MM.1S (cell line): ENCODE measurements around the gene PTPRR.

Source experiments
- DNase-seq: peaks from one replicate; pipeline ENCODE4 v3.0.0-alpha.2; 2015
- H2AFZ ChIP-seq: fragments of 300-600 bp; sonication (generic); 2 replicates; pipeline ENCODE4 v1.6.0; 2016; ENCODE audit warnings: antibody characterized with exemption, low read length
- H3F3A ChIP-seq: fragments of 300-600 bp; sonication (generic); 2 replicates; pipeline ENCODE4 v1.6.1; 2016; ENCODE audit warnings: mild to moderate bottlenecking, antibody characterized with exemption, low read length, moderate library complexity, mixed read lengths; ENCODE audit not compliant: insufficient read depth
- H3K27ac ChIP-seq: fragments of 300-600 bp; sonication (generic); 2 replicates; pipeline ENCODE4 v1.5.1; 2016; ENCODE audit warnings: mild to moderate bottlenecking, low read length
- H3K27me3 ChIP-seq: fragments of 300-600 bp; sonication (generic); replicated peaks from 2 replicates; pipeline ENCODE4 v1.6.0; 2016; ENCODE audit warnings: low read length; ENCODE audit not compliant: insufficient read depth
- H3K36me3 ChIP-seq: fragments of 300-600 bp; sonication (generic); replicated peaks from 2 replicates; pipeline ENCODE4 v1.6.1; 2016; ENCODE audit warnings: mild to moderate bottlenecking, low read length, mixed read lengths; ENCODE audit not compliant: insufficient read depth
- H3K4me1 ChIP-seq: fragments of 300-600 bp; sonication (generic); 2 replicates; pipeline ENCODE4 v1.6.1; 2016; ENCODE audit warnings: low read length, mixed read lengths
- H3K4me2 ChIP-seq: fragments of 300-600 bp; sonication (generic); 2 replicates; pipeline ENCODE4 v1.6.0; 2016; ENCODE audit warnings: low read depth, low read length
- H3K4me3 ChIP-seq: fragments of 300-600 bp; sonication (generic); 2 replicates; pipeline ENCODE4 v1.5.1; 2016; ENCODE audit warnings: low read length, mixed read lengths
- H3K79me2 ChIP-seq: fragments of 300-600 bp; sonication (generic); 2 replicates; pipeline ENCODE4 v1.6.1; 2016; ENCODE audit warnings: mixed run types, low read length, mixed read lengths
- H3K9ac ChIP-seq: fragments of 300-600 bp; sonication (generic); 2 replicates; pipeline ENCODE4 v1.6.1; 2016; ENCODE audit warnings: low read length, mixed read lengths
- H3K9me2 ChIP-seq: fragments of 300-600 bp; sonication (generic); replicated peaks from 2 replicates; pipeline ENCODE4 v1.6.1; 2016; ENCODE audit warnings: mild to moderate bottlenecking, low read length, mixed read lengths; ENCODE audit not compliant: insufficient read depth
- H3K9me3 ChIP-seq: fragments of 300-600 bp; sonication (generic); replicated peaks from 2 replicates; pipeline ENCODE4 v1.6.1; 2016; ENCODE audit warnings: mild to moderate bottlenecking, low read length, mixed read lengths; ENCODE audit not compliant: insufficient read depth
- H4K20me1 ChIP-seq: fragments of 300-600 bp; sonication (generic); 2 replicates; pipeline ENCODE4 v1.6.1; 2016; ENCODE audit warnings: mild to moderate bottlenecking, low read length, moderate library complexity, mixed read lengths; ENCODE audit not compliant: insufficient read depth
- EZH2 ChIP-seq: fragments of 300-600 bp; sonication (generic); optimal IDR thresholded peaks from 2 replicates; pipeline ENCODE3; 2017; ENCODE audit warnings: low read depth, mild to moderate bottlenecking, antibody characterized with exemption, low read length, mixed read lengths
- EZH2phosphoT487 ChIP-seq: fragments of 300-600 bp; sonication (generic); IDR thresholded peaks from 2 replicates; pipeline ENCODE4 v1.6.1; 2018; ENCODE audit warnings: antibody characterized with exemption, low read length
- TF ChIP-seq, protein P1 (sequence below): fragments of 300-600 bp; sonication (generic); IDR thresholded peaks from 2 replicates; pipeline ENCODE4 v1.5.1; 2016; ENCODE audit warnings: antibody characterized with exemption, low read length, mixed read lengths

PTPRR gene

DNA sequence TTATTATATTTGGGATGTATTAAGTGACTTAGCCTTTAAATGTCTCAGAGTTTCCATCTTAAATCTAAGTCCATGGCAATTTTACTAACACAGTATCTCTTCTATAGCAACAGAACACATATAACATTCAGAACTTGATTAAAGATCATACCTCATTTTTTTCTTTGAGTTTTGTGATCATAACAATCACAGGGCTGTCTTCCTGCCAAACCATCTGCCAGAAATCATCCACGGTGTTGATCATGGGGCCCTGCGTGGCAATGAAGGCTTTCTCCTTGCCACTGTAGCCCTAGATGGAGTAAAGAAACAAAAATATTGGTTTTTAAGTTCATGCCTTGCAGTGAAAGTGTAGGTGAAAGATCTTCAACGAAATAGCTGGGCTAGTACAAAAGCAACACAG is 236.6 kb downstream of the PTPRR start:
- Histone ChIP-seq H2AFZ (no peak overlapping the region), H3K9me3 (no peaks in the 10 kb centered on the region), H4K20me1 (no peaks in the 10 kb centered on the region), H3K27me3 (no peaks in the 10 kb centered on the region), H3K36me3 (no peaks in the 10 kb centered on the region), H3F3A (no peaks in the 10 kb centered on the region), H3K9ac (no peak overlapping the region), H3K4me3 (no peak overlapping the region), H3K79me2 (no peaks in the 10 kb centered on the region), H3K4me1 (no peaks in the 10 kb centered on the region; the same call in 1 of the 2 replicates), H3K9me2 (no peaks in the 10 kb centered on the region; the same call in 1 of the 2 replicates), H3K4me2 (no peak overlapping the region), H3K27ac (no peak overlapping the region)
- DNase-seq: no peak
- TF ChIP-seq EZH2phosphoT487: no peak
- TF ChIP-seq, protein P1, sequence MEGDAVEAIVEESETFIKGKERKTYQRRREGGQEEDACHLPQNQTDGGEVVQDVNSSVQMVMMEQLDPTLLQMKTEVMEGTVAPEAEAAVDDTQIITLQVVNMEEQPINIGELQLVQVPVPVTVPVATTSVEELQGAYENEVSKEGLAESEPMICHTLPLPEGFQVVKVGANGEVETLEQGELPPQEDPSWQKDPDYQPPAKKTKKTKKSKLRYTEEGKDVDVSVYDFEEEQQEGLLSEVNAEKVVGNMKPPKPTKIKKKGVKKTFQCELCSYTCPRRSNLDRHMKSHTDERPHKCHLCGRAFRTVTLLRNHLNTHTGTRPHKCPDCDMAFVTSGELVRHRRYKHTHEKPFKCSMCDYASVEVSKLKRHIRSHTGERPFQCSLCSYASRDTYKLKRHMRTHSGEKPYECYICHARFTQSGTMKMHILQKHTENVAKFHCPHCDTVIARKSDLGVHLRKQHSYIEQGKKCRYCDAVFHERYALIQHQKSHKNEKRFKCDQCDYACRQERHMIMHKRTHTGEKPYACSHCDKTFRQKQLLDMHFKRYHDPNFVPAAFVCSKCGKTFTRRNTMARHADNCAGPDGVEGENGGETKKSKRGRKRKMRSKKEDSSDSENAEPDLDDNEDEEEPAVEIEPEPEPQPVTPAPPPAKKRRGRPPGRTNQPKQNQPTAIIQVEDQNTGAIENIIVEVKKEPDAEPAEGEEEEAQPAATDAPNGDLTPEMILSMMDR: no peak
- no peak for TF ChIP-seq EZH2

DNA sequence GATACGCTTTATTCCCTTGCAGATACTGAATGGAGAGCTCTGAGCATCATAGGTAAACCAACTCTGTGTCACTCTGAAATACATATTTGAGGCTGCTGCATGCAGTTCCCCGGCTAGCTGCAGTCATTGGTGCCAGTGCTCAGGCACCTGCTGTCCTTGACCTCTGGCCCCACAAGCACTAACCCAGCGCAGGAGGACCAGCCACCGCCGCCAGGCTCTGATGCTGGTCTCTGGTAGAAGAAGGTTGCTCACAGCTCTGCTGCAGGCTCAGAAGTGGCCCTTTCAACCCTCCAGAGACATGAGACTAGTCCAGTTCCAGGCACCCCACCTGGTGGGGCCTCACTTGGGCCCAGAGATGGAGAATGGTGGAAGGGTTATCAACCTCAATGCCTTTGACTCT is 248.8 kb downstream of the PTPRR start:
- Histone ChIP-seq H3K27me3 (no peaks in the 10 kb centered on the region), H3F3A (no peaks in the 10 kb centered on the region), H3K4me2 (no peak overlapping the region), H3K4me1 (no peaks in the 10 kb centered on the region), H3K4me3 (no peak overlapping the region), H3K9me3 (no peaks in the 10 kb centered on the region), H3K9ac (no peak overlapping the region), H4K20me1 (no peaks in the 10 kb centered on the region), H3K36me3 (no peaks in the 10 kb centered on the region), H2AFZ (no peak overlapping the region), H3K79me2 (no peaks in the 10 kb centered on the region), H3K27ac (no peak overlapping the region), H3K9me2 (no peaks in the 10 kb centered on the region)
- TF ChIP-seq, protein P1: no peak
- TF ChIP-seq EZH2 (no peak), EZH2phosphoT487 (no peak)
- no peak for DNase-seq

DNA sequence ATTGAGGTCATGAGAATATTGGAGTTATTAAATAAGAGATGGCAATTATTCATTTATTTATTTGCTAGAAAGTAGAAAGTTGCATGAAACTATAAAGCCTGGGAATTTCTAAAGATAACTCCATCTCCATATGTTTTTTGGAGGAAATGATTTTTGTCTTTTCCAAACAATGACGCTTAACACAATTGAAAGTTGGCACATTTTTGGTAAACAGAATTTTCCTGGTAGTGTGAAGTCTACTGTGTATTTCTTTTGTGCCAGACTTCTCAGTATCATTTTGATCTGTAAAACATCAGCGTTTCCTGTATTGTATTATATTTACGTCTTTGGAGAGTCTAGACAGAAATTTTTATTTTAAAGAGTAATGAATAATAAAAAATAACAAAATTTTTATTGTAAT is 249.6 kb downstream of the PTPRR start:
- Histone ChIP-seq H2AFZ (no peak overlapping the region), H3K9me3 (no peaks in the 10 kb centered on the region)

More for the DNA sequence above, 249.6 kb downstream of the PTPRR start:
- Histone ChIP-seq H3K36me3 (no peaks in the 10 kb centered on the region), H3K4me1 (no peaks in the 10 kb centered on the region), H3K9me2 (no peaks in the 10 kb centered on the region), H3K4me3 (no peak overlapping the region), H3K27ac (no peak overlapping the region), H3K4me2 (no peak overlapping the region), H4K20me1 (no peaks in the 10 kb centered on the region), H3K79me2 (no peaks in the 10 kb centered on the region), H3K27me3 (no peaks in the 10 kb centered on the region), H3K9ac (no peak overlapping the region), H3F3A (no peaks in the 10 kb centered on the region)
- TF ChIP-seq EZH2: no peak
- TF ChIP-seq EZH2phosphoT487: no peak
- TF ChIP-seq, protein P1: no peak
- DNase-seq: no peak
